Measurements from ENCODE around the gene TMBIM4.

The TMBIM4 gene

DNA sequence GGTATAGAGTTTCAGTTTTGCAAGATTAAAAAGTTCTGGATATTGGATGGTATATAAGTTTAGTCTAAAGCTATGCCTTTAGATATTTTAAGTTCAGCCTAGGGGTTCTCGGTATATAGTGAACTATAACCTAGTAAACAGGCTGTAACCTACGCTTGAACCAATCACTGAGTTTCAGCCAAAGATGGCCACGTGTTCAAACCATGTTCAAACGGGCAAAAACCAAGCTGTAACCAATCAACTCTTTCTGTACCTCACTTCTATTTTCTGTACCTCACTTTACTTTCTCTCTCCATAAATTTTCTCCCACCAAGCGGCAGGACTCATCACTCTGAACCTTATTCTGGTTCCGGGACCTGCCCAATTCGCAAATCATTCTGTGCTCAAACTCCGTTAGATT lies 1.4 kb downstream of the TMBIM4 start:
- DNase-seq (no peak), ATAC-seq (replicated peaks) (no peak)
- Mint-ChIP-seq H3K27ac (peak overlapping the region; percentile 88 to 99), H3K27me3 (no peaks in the 10 kb centered on the region), H3K36me3 (ENCODE audit: insufficient read depth) (peaks cover 31% of the 10 kb centered on the region), H3K4me3 (peak overlapping the region; percentile 96 to 98), H3K9me3 (peaks cover 0 to 7% of the 10 kb centered on the region in 2 donors), H3K4me1 (ENCODE audit: low read depth in 2 of 2) (peaks cover 36 to 46% of the 10 kb centered on the region in 2 donors)

- Mint-ChIP-seq H3K9me3 (peaks cover 0 to 7% of the 10 kb centered on the region in 2 donors), H3K27ac (no peak overlapping the region), H3K4me3 (peak overlapping the region in 1 of 2 donors; percentile 96), H3K36me3 (ENCODE audit: insufficient read depth) (peaks cover 31% of the 10 kb centered on the region), H3K4me1 (ENCODE audit: low read depth in 2 of 2) (peaks cover 43 to 62% of the 10 kb centered on the region in 2 donors), H3K27me3 (no peaks in the 10 kb centered on the region)
- ATAC-seq (replicated peaks) = no peak
- DNase-seq = no peak
Measured at GRCh38 chr12:66166561-66166960, 3.2 kb downstream of the TMBIM4 start.

DNA sequence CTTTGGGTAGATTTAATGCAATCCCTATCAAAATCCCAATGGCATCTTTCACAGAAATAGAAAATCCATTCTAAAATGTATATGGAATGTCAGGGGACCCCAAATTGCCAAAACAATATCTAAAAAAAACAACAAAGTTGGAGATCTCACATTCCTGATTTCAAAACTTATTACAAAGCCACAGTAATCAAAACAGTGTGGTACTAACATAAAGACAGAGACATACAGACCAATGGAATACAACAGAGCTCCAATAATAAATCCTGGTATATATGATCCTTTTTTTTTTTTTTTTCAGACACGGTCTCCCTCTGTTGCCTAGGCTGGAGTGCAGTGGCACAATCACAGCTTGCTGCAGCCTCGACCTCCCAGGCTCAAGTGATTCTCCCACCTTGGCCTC lies 4.7 kb downstream of the TMBIM4 start:
- peak overlapping the region in 1 of 2 donors; percentile 13 for H3K4me3 Mint-ChIP-seq
- no peak for ATAC-seq (replicated peaks)
- H3K4me1 Mint-ChIP-seq (ENCODE audit: low read depth in 2 of 2) = peaks cover 43 to 62% of the 10 kb centered on the region in 2 donors
- H3K27me3 Mint-ChIP-seq = no peaks in the 10 kb centered on the region
- peaks cover 0 to 7% of the 10 kb centered on the region in 2 donors for H3K9me3 Mint-ChIP-seq
- H3K27ac Mint-ChIP-seq = peak overlapping the region; percentile 56 to 64
- H3K36me3 Mint-ChIP-seq (ENCODE audit: insufficient read depth) = peaks cover 34% of the 10 kb centered on the region
- DNase-seq = no peak

DNA sequence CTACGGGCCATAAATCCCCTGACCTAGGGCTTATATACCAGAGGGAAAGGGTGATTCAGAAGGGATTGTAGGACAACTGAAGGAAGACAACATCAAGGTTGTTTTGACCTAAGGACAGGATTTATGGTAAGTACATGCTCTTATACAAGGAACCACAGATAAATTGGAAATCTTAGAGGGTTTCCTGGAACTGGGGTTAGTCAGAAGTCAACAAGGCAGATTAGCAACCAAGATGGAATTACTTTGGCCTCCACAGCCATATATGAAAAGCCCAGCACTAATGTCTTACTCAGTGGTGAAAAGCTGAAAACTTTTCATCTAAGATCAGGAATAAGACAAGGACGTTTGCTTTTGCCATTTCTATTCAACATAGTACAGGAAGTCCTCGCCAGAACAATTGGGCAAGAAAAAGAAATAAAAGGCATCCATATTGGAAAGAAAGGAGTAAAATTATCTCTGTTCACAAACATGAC lies 5.4 kb downstream of the TMBIM4 start:
- ATAC-seq (replicated peaks) (no peak), DNase-seq (no peak)
- Mint-ChIP-seq H3K4me3 (peak overlapping the region in 1 of 2 donors; percentile 17), H3K36me3 (ENCODE audit: insufficient read depth) (peaks cover 27% of the 10 kb centered on the region), H3K9me3 (peaks cover 0 to 7% of the 10 kb centered on the region in 2 donors), H3K4me1 (ENCODE audit: low read depth in 2 of 2) (peaks cover 45 to 67% of the 10 kb centered on the region in 2 donors), H3K27ac (peak overlapping the region; percentile 56 to 64), H3K27me3 (no peaks in the 10 kb centered on the region)

- Mint-ChIP-seq H3K9me3 (peaks cover 0 to 7% of the 10 kb centered on the region in 2 donors), H3K27me3 (no peaks in the 10 kb centered on the region), H3K36me3 (ENCODE audit: insufficient read depth) (peaks cover 27% of the 10 kb centered on the region), H3K4me1 (ENCODE audit: low read depth in 2 of 2) (peaks cover 40 to 61% of the 10 kb centered on the region in 2 donors), H3K4me3 (peak overlapping the region in 1 of 2 donors; percentile 7), H3K27ac (peak overlapping the region in 1 of 2 donors; percentile 64)
- DNase-seq (no peak), ATAC-seq (replicated peaks) (no peak)
Measured at GRCh38 chr12:66163289-66163688, 6.5 kb downstream of the TMBIM4 start.

GRCh38 chr12:66162701-66163100 lies 7.1 kb downstream of the TMBIM4 start:
- Mint-ChIP-seq H3K4me3 (no peak overlapping the region), H3K4me1 (ENCODE audit: low read depth in 2 of 2) (peaks cover 38 to 59% of the 10 kb centered on the region in 2 donors), H3K9me3 (peaks cover 0 to 7% of the 10 kb centered on the region in 2 donors), H3K27ac (peak overlapping the region in 1 of 2 donors; percentile 64), H3K36me3 (ENCODE audit: insufficient read depth) (peaks cover 28% of the 10 kb centered on the region), H3K27me3 (no peaks in the 10 kb centered on the region)
- DNase-seq (no peak), ATAC-seq (replicated peaks) (no peak)

GRCh38 chr12:66160704-66161103 lies 9.1 kb downstream of the TMBIM4 start:
- Mint-ChIP-seq H3K9me3 (no peaks in the 10 kb centered on the region), H3K27ac (no peak overlapping the region), H3K4me1 (ENCODE audit: low read depth in 2 of 2) (peaks cover 42 to 70% of the 10 kb centered on the region in 2 donors), H3K4me3 (no peak overlapping the region), H3K27me3 (no peaks in the 10 kb centered on the region), H3K36me3 (ENCODE audit: insufficient read depth) (peaks cover 22% of the 10 kb centered on the region)
- no peak for ATAC-seq (replicated peaks)
- DNase-seq = no peak

DNA sequence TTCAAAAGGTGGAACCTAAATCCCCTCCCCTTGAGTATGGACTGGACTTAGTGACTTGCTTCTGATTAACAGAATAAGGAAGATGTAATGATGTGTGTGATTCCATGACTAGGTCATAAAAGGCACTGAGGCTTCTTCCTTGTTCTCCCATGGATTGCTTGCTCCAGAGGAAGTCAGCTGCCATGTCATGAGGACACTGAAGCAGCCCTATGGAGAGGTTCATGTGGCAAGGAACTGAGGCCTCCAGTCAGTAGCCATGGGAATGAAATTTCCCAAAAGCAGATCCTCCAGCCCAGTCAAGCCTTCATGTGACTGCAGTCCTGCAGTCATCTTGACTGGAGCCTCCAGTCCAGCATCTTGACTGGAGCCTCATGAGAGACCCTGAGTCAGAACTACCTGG lies 10.7 kb downstream of the TMBIM4 start:
- Mint-ChIP-seq H3K36me3 (ENCODE audit: insufficient read depth) (peaks cover 23% of the 10 kb centered on the region), H3K27ac (no peak overlapping the region), H3K4me3 (no peak overlapping the region), H3K9me3 (no peaks in the 10 kb centered on the region), H3K27me3 (no peaks in the 10 kb centered on the region), H3K4me1 (ENCODE audit: low read depth in 2 of 2) (peaks cover 38 to 67% of the 10 kb centered on the region in 2 donors)
- ATAC-seq (replicated peaks) = no peak
- DNase-seq = no peak

DNA sequence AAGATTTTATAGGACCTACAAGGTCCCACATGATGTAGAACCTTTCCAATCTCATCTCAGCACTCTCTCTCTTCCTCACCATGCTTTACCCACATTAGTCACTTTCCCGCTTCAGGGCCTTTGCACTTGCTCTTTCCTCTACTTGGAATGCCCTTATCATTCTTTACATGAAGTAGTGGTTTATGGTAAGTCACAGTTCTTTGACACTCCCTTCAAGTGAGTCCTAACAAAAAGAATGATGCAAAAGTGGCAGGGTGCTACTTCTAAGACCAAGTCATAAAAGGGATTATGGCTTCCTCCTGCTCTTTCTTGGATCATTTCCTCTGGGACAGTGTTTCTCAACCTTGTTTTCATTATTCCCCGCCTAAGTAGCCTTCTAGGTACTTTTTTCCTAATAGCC lies 13.1 kb downstream of the TMBIM4 start:
- no peak for ATAC-seq (replicated peaks)
- no peak for DNase-seq
- peaks cover 28% of the 10 kb centered on the region for H3K36me3 Mint-ChIP-seq (ENCODE audit: insufficient read depth)
- peaks cover 32 to 47% of the 10 kb centered on the region in 2 donors for H3K4me1 Mint-ChIP-seq (ENCODE audit: low read depth in 2 of 2)
- H3K27ac Mint-ChIP-seq = peak overlapping the region; percentile 4 to 55
- no peaks in the 10 kb centered on the region for H3K9me3 Mint-ChIP-seq
- peak overlapping the region in 1 of 2 donors; percentile 28 for H3K4me3 Mint-ChIP-seq
- no peaks in the 10 kb centered on the region for H3K27me3 Mint-ChIP-seq

DNA sequence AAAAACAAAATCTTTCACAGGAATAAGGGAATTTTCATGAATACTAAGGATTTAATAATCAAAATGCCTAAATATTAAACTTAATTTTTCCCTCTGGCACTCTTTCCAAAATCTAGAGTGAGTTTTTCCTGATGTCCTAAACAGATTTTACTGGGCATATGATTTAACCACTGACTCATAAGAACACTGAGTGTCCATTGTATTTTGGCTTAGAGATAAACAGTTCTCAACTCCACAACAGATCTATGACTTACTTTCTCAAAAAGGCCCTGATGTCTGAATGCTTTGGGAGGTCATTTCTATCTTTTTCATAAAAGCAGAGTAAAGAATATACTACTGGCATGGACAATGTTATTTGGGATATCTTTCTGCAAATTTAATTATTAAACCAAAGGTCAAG lies 15.0 kb downstream of the TMBIM4 start:
- no peak for ATAC-seq (replicated peaks)
- no peaks in the 10 kb centered on the region for H3K27me3 Mint-ChIP-seq
- H3K9me3 Mint-ChIP-seq = no peaks in the 10 kb centered on the region
- no peak for DNase-seq
- no peak overlapping the region for H3K4me3 Mint-ChIP-seq
- H3K27ac Mint-ChIP-seq = peak overlapping the region; percentile 39 to 47
- peaks cover 29 to 46% of the 10 kb centered on the region in 2 donors for H3K4me1 Mint-ChIP-seq (ENCODE audit: low read depth in 2 of 2)
- H3K36me3 Mint-ChIP-seq (ENCODE audit: insufficient read depth) = peaks cover 25% of the 10 kb centered on the region

DNA sequence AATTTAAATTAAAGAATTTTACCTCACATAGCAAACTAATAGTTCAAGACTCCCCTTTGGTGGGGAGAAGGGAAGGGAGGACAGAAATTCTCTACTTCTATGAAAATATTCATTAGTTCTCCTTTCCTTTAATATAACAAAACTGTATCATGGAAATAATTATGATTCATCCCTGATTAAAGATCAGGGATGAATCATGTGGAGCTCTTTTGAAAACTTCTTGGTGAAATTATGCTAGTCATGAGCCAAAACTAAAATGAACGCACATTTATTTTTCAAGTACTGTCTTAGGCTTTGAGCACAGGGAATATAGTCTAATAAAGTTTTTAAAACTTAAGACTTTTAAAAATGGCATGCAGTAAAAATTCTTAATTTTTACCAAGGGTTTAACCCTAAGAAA lies 17.1 kb downstream of the TMBIM4 start:
- H3K4me3 Mint-ChIP-seq = no peak overlapping the region

DNA sequence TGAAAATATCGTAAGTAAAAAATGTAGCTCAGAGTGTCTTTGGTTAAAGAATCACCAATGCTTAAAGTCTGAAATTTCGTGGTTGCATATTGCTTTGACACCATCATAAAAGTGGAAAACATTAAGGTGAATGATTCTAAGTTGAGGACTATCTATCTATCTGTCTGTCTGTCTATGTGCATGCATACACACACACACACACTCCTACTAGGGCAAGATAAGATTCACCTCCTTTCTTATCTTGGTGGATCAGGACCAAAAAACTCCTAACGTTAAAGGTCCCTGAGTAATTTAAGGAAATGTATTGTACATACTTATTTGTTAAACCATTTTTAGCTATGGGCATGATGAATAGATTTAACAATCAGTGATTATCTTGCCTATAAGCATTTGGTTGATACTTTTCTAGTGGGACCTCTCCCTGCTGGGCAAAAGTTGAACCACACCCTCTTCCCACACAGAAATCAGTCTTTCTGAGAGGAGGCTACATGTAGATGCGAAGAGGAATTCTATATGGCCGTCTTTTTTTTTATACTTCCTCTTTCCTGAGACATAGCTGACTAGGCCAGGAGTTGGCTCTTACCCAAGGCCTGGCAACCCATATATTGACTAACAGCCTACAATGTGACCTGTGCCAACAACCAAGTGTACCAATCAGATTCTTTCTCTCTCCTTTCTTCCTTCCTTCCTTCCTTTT lies 19.9 kb downstream of the TMBIM4 start:
- Mint-ChIP-seq H3K4me1 (ENCODE audit: low read depth in 2 of 2) (peaks cover 5 to 14% of the 10 kb centered on the region in 2 donors), H3K9me3 (no peaks in the 10 kb centered on the region), H3K36me3 (ENCODE audit: insufficient read depth) (peaks cover 31% of the 10 kb centered on the region), H3K4me3 (no peak overlapping the region), H3K27me3 (no peaks in the 10 kb centered on the region), H3K27ac (peak overlapping the region in 1 of 2 donors; percentile 69)
- DNase-seq (no peak), ATAC-seq (replicated peaks) (no peak)

More for the DNA sequence above, 17.1 kb downstream of the TMBIM4 start:
- no peaks in the 10 kb centered on the region for H3K27me3 Mint-ChIP-seq
- ATAC-seq (replicated peaks) = no peak
- no peaks in the 10 kb centered on the region for H3K9me3 Mint-ChIP-seq
- no peak for DNase-seq
- H3K36me3 Mint-ChIP-seq (ENCODE audit: insufficient read depth) = peaks cover 25% of the 10 kb centered on the region
- H3K27ac Mint-ChIP-seq = no peak overlapping the region
- peaks cover 22 to 36% of the 10 kb centered on the region in 2 donors for H3K4me1 Mint-ChIP-seq (ENCODE audit: low read depth in 2 of 2)

DNA sequence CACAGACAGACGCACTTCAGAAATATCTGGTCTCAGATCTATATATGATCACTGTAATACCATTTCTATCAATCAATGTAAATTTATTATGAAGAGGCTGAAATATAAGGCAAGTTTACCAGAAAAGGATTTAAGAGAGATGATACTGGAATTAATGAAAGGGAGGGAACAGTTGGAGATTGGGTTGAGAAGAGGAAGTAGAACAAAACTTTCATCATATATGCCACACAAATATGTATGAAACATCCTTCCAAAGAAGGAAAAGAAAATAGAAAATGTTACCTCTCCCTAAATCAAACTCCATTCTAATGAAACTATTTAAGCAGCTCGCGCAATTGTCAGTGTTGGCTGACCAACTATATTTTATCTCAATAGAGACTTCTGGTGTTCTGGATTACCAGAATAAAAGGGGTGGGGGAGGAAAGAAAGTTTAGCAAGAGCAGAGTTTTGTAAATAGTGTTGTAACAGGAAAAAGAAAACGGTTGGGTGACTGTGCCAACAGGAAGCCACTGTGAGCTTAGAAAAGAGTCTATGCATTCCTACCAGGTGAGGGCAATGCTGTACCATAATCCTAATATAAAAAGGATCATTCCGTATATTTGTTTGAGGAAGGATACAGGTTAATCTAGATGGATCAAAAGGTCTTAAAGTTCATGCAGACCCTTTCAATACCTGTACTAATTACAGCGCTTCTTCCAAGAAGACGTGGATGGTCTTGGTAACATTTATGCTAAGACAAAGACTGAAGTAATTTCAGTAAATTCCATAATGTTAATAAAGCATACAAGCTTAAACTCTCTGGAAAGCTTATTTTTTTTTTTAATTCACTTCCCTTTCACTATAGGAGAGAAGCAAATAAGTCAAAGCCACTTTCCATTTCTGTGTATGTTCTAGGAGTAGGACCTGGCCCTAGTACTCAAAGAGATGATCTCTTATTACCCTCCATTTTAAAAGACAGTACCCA lies 24.7 kb downstream of the TMBIM4 start:
- H3K36me3 Mint-ChIP-seq (ENCODE audit: insufficient read depth) = peaks cover 41% of the 10 kb centered on the region
- DNase-seq = no peak
- peak overlapping the region; percentile 15 to 16 for H3K27ac Mint-ChIP-seq
- H3K4me3 Mint-ChIP-seq = no peak overlapping the region
- H3K4me1 Mint-ChIP-seq (ENCODE audit: low read depth in 2 of 2) = peaks cover 0 to 6% of the 10 kb centered on the region in 2 donors
- no peaks in the 10 kb centered on the region for H3K27me3 Mint-ChIP-seq
- peaks cover 0 to 9% of the 10 kb centered on the region in 2 donors for H3K9me3 Mint-ChIP-seq
- ATAC-seq (replicated peaks) = no peak
